Psoas muscle (tissue), 8 donors: ENCODE data around the gene VSX1. TPM values are rescaled to one million over a fixed set of nuclear protein-coding genes. Genes with fewer than 3 reads are reported as not detected.

Experiments
- ATAC-seq, 4 donors: fragments of 200-7000 bp; cut with Tn5 transposase; one replicate each; pipeline ENCODE4 v1.9.1; 2020; ENCODE audit warnings: moderate library complexity in 3 of 4, mild to moderate bottlenecking in 2 of 4
- DNase-seq, 2 donors: peaks; one replicate each; pipeline ENCODE4 v3.0.0-alpha.2; 2020
- H3K27ac ChIP-seq: fragments of 200-600 bp; one replicate; pipeline ENCODE4 v1.8.0; 2022
- H3K27me3 ChIP-seq, 3 donors: fragments of 200-600 bp in 1 of 3; one replicate each; pipeline versions ENCODE4 v1.6.1 to v1.8.0; 2013 to 2022; ENCODE audit warnings: low read length in 2 of 3, mild to moderate bottlenecking in 2 of 3, moderate library complexity in 1 of 3; ENCODE audit not compliant: insufficient read depth in 3 of 3
- H3K36me3 ChIP-seq, 2 donors: fragments of 200-600 bp in 1 of 2; one replicate each; pipeline versions ENCODE4 v1.6.1 to v1.8.0; 2013 to 2022; ENCODE audit warnings: low read depth in 1 of 2, mild to moderate bottlenecking in 1 of 2, moderate library complexity in 1 of 2; ENCODE audit not compliant: insufficient read depth in 1 of 2
- H3K4me1 ChIP-seq: fragments of 200-600 bp; one replicate; pipeline ENCODE4 v1.8.0; 2022
- H3K4me3 ChIP-seq: fragments of 200-600 bp; one replicate; pipeline ENCODE4 v1.8.0; 2022; ENCODE audit warnings: mild to moderate bottlenecking
- H3K9me3 ChIP-seq: fragments of 200-600 bp; one replicate; pipeline ENCODE4 v1.8.0; 2022
- WGBS, 3 donors: extraction: QIAGEN DNeasy Blood & Tissue Kit; methylation state at CpG; one replicate each; pipeline versions ENCODE4 v1.1.6 to v1.1.7; 2013; 5-methylcytosine and 5-hydroxymethylcytosine counted together
- intact Hi-C, 2 donors: fragments of 100-400 bp; cut with DNase I; formaldehyde crosslinking; loops; one replicate each; pipeline versions ENCODE4 v1.11.0 to v1.14.2; 2022
- polyA plus RNA-seq, 3 donors: library from polyadenylated mRNA; stranded (reverse); fragments of 200-250 nt; gene quantifications; one replicate each; pipeline ENCODE4 v1.2.3, GENCODE V29; 2013
- total RNA-seq, 4 donors: library from RNA; stranded (reverse); fragmentation: NEBNext Ultra II Directional in 2 of 4; extraction: Animal tissue kit (Norgen Biotek cat#: 25700) in 2 of 4; gene quantifications; one replicate each; pipeline versions ENCODE4 v1.2.1 to v1.2.4, GENCODE V29; 2021 to 2023
- TF ChIP-seq, protein P1 (sequence below): fragments of 200-600 bp; IDR thresholded peaks from one replicate; pipeline ENCODE4 v1.8.0; 2022; ENCODE audit warnings: antibody characterized with exemption
- donor health status: healthy with polysubstance abuse.
- donor health status: DM: no; HTN: no; CAD: no; lungs with moderate emphysema.
- donor health status: Bipolar disorder and iron deficiency.
- donor health status: healthy.
- donor health status: DM: yes; HTN: yes; CAD: no.
- donor health status: DM: no; HTN: no; CAD: no.
- donor health status: DM: no; HTN: no; CAD: no.
- donor health status: DM: yes; HTN: yes; CAD: no.

VSX1 gene
- total and polyA plus RNA-seq, 7 donors = 0.04 to 0.52 (median 0.24) TPM; not detected in 1

DNA sequence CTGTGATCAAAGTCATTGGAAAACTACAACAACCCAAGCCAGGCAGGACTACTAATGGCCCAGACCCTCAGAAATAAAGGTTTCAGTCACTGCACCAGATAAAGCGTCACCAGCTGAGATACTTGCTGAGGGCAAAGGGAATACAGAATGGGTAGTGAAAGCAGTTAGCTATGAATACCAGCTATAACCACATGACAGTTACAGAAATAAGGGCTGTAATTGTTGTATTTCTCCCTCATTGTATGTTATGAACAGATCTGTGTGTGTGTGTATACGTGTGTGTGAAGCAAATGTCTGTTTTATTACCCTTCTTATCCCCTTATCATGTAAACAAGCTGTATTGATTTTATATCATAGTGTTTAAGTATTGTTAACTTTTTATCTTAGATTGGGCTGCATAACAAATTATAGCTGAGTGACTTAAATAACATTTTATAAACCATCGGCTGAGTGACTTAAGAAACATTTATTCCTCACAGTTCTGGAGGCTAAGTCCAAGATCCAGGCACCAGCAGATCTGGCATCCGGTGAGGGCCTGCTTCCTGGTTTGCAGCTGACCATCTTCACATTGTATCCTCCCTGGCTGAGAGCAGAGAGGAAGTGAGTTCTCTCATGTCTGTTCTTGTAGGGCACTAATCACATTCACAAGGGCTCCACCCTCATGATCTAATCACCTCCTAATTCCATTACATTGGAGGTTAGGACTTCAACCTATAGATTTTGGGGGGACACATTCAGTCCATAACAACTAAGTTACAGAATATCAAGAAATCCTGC is 46.0 kb upstream of the VSX1 start:
- H3K9me3 ChIP-seq = no peaks in the 10 kb centered on the region
- no peaks in the 10 kb centered on the region for H3K27me3 ChIP-seq
- H3K4me3 ChIP-seq = no peak overlapping the region
- DNase-seq = no peak
- intact Hi-C loops = no loop called here
- H3K27ac ChIP-seq = no peak overlapping the region
- TF ChIP-seq, protein P1, sequence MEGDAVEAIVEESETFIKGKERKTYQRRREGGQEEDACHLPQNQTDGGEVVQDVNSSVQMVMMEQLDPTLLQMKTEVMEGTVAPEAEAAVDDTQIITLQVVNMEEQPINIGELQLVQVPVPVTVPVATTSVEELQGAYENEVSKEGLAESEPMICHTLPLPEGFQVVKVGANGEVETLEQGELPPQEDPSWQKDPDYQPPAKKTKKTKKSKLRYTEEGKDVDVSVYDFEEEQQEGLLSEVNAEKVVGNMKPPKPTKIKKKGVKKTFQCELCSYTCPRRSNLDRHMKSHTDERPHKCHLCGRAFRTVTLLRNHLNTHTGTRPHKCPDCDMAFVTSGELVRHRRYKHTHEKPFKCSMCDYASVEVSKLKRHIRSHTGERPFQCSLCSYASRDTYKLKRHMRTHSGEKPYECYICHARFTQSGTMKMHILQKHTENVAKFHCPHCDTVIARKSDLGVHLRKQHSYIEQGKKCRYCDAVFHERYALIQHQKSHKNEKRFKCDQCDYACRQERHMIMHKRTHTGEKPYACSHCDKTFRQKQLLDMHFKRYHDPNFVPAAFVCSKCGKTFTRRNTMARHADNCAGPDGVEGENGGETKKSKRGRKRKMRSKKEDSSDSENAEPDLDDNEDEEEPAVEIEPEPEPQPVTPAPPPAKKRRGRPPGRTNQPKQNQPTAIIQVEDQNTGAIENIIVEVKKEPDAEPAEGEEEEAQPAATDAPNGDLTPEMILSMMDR = no peak
- H3K36me3 ChIP-seq = no peaks in the 10 kb centered on the region
- H3K4me1 ChIP-seq = no peaks in the 10 kb centered on the region
- WGBS, 3 donors = 82 to 89% (median 89%) methylated on average over 4 of the region's 4 CpGs
- ATAC-seq = no peak

GRCh38 chr20:25126204-25127029 is 44.5 kb upstream of the VSX1 start:
- TF ChIP-seq, protein P1 = no peak
- WGBS, 3 donors = 86 to 89% (median 87%) methylated on average over 4 of the region's 4 CpGs
- intact Hi-C loops = no loop called here

DNA sequence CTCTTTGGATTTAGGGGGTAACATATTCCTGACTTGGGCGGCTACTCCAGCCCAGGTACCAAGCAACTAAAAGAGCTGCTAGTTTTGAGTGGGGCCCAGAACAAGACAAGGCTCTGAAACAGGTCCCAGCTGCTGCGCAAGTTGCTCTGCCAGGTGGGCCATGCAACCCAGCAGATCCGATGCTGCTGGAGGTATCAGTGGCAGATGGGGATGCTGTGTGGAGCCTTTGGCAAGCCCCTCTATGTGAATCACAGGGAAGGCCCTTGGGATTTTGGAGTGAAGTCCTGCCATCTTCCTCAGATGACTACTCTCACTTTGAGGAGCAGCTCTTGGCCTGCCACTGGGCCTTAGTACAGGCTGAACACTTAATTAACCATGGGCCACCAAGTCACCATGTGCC is 43.7 kb upstream of the VSX1 start:
- ATAC-seq (no peak), DNase-seq (no peak)
- TF ChIP-seq, protein P1 = no peak
- WGBS, 3 donors = 77 to 81% (median 79%) methylated on average over 3 of the region's 3 CpGs
- intact Hi-C loops = no loop called here
- Histone ChIP-seq H3K9me3 (no peaks in the 10 kb centered on the region), H3K27me3 (no peaks in the 10 kb centered on the region), H3K27ac (no peak overlapping the region), H3K4me1 (no peaks in the 10 kb centered on the region), H3K4me3 (no peak overlapping the region), H3K36me3 (no peaks in the 10 kb centered on the region)

More at GRCh38 chr20:25126204-25127029, 44.5 kb upstream of the VSX1 start:
- no peak overlapping the region for H3K4me3 ChIP-seq
- H3K4me1 ChIP-seq = no peaks in the 10 kb centered on the region
- H3K27me3 ChIP-seq = no peaks in the 10 kb centered on the region
- DNase-seq = no peak
- H3K36me3 ChIP-seq = no peaks in the 10 kb centered on the region
- ATAC-seq = no peak
- no peaks in the 10 kb centered on the region for H3K9me3 ChIP-seq
- H3K27ac ChIP-seq = no peak overlapping the region

GRCh38 chr20:25120920-25121319 is 39.0 kb upstream of the VSX1 start:
- ATAC-seq (no peak), DNase-seq (no peak)
- no peak overlapping the region for H3K4me3 ChIP-seq
- no peaks in the 10 kb centered on the region for H3K36me3 ChIP-seq
- intact Hi-C loops = no loop called here
- TF ChIP-seq, protein P1 = no peak
- 68 to 95% (median 92%) methylated on average over 2 of the region's 2 CpGs for WGBS, 3 donors
- H3K27ac ChIP-seq = no peak overlapping the region
- H3K9me3 ChIP-seq = no peaks in the 10 kb centered on the region
- H3K4me1 ChIP-seq = peaks cover 16% of the 10 kb centered on the region
- H3K27me3 ChIP-seq = no peaks in the 10 kb centered on the region
